HG02885 (cell line): ENCODE measurements around the gene CLSTN2.
"Not testable (repeated sequence)": the region's sequence is repeated elsewhere in the genome, so short reads cannot be mapped to it uniquely, and the experiment has no call there.

Experiments
- ATAC-seq: cut with Tn5 transposase; IDR thresholded peaks from one replicate; pipeline ENCODE4 v1.9.1; 2021; ENCODE audit warnings: mild to moderate bottlenecking; ENCODE audit not compliant: unreplicated experiment, poor library complexity

The CLSTN2 gene

DNA sequence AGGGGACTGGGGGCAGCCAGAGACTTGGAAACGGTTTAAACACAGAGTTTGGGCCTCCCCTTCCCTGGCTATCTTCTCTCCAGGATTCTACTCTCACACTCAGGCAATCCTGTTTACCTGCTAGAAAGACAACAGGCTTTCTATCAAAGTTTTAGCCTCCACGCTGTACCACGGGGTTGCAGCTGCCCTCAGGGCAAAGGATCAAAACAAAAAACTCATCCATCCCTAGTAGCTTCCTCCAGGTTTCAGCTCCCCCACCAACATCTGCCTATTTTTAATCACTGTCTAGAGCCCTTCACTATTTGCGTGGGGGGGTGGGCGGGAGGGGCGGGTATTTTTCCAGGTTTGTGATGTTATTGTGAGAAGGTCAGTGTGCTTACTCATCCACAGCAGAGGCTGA is 456.1 kb downstream of the CLSTN2 start:
- ATAC-seq: no peak

DNA sequence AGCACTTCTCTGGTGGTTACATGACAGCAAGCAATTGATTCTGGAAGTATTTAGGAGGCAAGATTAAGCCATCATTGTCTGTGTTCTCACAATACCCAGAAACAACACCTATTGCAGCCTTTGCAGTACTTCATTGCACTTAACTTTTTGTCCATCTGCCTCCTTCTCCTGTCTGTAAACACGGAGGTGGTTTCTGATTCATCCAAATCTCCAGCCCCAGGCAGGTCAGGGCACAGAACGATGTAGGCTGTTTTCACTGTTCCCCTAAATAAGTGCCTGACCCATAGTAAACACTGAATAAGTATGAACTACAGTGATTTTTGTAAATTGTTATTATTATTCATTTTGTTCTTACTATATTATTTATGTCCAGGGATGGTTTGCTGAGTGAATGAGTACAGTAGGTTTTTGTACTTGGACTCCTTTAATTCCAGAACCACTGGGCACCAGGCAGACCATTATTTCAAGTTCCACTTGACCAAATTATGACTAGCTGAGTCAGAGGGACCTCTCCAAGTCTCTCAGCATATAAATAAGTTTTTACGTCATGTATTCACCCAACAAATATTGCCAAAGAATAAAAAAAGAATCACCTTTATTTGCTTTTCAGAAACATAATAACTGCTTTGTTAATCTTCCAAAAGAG is 459.6 kb downstream of the CLSTN2 start:
- ATAC-seq: no peak

DNA sequence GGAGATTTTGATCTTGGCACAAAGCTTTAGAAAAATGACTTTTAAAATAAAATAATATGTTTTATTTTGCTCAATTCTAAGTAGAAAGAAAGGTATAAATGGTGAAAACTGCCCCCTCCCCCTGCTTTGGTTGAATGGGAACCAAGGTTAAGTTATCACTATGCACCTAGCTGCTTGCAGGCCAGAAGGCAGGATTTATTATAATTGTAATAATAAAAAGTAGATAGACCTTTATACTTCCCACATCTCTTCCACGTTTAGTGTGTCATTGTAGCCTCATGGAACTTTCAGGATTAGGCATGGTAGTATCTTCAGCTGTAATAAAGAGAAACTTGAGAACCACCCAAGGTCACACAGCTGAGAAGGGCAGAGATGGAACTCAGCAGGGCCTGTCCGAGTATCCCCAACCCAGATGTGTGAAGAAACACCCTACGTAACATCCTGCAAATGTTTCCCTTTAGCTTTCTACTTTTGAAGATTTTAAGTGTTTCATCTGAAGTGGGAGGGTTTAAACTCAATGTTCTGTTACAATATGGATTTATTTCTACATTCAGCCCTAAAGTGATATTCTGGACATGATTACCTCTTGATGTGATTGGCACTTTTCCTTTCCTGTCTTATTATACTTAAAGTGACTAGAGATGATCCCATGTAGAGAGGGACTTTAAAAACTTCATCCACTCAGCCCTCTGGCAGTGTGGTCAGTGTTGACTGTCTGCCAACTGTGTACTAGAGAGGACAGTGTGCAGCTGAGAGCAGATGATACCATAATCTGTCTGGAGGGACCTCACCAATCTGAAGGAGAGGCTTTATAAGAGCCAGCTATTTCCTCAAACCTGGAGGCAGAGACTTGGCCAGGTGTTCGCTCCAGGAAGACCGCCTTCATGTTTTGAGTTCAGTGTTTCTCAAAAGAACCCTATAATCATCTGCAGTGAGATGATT is 460.4 kb downstream of the CLSTN2 start:
- no peak for ATAC-seq

DNA sequence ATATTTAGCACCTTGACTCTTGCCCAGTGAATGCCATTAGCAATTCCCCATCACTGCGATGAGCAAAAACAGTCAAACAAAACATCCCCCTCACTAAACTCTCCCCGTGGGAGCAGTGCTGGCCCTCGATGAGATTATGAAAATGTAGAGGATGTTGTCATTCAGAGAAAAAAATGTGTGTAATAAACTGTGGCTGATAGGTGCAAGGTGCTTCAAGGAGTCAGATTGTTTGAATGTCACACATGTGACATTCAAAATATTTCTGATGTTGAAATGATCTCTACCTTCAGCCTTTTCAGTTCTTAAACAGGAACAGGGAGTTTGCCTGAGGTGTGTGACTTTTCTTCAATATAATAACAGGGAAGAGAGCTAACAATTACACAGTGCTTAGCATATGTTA is 461.1 kb downstream of the CLSTN2 start:
- no peak for ATAC-seq

DNA sequence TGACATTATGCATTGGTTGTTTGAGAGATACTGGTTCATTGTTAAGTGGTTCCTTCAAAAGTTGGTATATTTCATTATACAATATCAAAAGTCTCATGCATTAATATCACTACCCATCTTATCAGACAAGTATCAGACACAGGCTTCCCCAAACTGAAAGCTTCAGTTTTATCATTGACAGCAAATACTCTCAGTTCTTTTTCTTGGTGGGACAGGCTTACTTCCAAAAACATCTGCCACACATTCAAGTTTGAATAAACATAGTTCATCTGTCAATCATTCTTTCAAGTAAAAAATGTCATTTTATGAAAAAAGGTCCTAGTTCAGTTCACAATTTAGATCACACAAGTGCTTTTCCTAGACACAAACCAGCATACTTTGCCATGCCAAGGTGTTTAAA is 462.9 kb downstream of the CLSTN2 start:
- ATAC-seq: no peak

DNA sequence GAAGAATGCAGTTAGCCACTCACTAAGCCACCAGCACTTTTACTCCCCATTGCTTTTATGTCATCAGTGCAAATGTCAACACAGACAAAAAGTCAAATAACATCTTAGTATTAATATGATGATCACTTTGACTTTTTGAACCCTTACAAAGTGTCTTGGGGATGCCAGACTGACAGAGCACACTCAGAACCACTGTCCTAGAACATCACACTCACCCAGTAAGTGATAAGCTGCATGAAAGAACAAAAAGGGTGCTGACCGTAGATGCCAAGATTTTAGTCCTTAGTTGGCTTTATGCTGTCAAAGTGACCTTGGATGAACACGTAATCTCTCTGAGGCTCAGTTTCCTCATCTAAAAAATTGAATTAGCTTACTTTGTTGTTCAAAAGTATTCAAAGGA is 463.4 kb downstream of the CLSTN2 start:
- no peak for ATAC-seq

DNA sequence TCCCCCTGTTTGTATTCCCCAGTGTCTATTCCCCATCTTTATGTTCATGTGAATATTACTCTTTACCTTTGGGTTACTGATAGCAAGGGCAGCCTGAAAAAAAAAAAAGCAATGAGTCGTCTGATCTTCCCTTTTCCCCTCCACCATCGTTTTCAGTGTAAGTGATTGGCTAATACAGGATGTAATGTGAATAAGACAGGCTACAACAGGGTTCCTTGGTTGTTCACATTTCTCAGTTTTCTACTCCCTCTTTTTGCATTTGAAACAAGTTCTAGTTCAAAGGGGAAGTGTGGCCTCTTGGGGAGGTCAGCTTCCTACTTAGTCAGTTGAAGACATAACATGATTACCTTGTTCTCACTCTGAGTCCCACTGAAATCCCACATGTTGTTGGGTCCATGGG is 464.9 kb downstream of the CLSTN2 start:
- no peak for ATAC-seq

DNA sequence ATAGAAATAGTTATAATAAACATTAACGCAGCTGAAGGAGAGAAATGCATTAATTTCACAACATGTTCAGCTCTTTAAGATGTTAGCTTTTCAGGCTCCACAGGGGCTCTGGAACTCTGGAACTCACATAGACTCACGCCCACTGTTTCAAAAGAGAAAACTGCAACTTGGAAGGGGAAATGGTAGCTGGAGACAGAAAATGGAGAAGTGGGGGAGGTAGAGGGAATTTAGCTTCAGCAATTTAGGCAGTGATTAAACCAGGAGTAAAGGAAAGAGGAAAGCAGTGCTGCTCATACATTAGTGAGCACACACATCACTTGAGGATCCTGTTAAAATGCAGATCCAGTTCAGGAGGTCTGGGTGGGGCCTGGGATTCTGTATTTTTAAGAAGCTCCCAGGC is 468.1 kb downstream of the CLSTN2 start:
- no peak for ATAC-seq

DNA sequence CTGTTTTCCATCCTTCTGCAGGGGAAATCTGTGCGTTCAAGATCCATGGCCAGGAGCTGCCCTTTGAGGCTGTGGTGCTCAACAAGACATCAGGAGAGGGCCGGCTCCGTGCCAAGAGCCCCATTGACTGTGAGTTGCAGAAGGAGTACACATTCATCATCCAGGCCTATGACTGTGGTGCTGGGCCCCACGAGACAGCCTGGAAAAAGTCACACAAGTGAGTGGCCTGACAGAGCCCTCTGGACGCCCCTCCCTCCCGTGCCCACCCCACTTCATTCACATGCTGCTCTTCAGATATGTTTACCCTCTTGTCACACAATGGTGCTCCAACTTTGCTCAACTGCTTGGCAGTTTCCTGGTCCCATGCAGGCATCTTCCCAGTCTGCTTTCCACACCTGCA is 468.6 kb downstream of the CLSTN2 start:
- ATAC-seq: no peak

DNA sequence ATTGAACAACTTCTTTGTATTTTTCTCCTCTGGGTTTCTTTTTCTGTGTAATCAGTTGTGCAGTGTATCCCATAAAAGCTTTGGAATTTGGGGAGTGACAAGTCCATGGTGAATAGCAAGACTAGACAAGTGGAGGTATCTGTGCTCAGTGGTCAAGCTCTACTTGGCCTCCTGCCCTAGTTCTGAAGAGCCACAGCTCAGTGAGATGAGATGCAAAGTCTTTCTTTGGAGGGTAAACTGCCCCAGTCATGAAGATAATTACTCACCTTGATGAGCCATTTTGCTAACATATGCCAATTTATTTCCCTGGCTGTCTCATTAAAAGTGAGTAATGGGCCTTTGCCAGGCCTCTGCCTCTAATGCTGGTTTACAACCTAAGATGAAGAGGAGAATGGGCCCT is 471.7 kb downstream of the CLSTN2 start:
- no peak for ATAC-seq

DNA sequence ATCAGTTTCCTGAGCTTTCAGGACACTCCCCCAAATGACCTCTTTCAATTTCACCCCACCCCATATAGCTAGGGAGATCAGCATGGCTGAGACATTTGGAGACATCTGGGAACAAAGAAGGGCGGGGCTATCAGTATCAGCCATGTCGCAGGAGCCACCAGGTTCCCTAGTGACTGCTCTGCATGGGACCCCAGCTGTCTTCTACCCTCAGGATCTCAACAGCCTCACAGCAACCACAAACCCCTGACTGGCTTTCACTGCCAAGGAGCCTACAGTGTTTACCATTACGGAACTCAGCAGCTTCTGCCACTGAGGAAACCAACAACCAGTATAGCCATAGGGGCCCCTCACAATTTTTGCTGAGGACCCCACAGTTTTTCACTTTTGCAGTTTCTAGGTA is 473.3 kb downstream of the CLSTN2 start:
- no peak for ATAC-seq

DNA sequence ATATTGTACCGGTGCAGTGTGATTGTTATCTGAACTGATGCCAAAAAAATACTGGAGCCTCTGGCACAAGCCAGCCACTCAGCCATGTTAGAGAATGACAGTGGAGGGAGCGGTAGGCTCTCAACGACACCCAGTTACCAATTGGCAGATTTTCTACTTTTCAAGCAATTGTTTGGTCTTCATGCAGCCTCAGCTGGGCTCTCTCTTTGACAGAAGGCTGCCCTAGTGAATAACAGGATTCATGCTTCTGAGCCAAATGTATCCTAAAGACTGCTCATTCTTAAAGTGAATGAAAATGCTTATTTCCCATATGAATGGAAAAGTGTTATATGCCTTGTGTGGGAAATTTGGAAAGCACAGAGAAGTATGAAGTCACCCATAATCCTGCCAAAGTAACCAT is 481.7 kb downstream of the CLSTN2 start:
- ATAC-seq: no peak

DNA sequence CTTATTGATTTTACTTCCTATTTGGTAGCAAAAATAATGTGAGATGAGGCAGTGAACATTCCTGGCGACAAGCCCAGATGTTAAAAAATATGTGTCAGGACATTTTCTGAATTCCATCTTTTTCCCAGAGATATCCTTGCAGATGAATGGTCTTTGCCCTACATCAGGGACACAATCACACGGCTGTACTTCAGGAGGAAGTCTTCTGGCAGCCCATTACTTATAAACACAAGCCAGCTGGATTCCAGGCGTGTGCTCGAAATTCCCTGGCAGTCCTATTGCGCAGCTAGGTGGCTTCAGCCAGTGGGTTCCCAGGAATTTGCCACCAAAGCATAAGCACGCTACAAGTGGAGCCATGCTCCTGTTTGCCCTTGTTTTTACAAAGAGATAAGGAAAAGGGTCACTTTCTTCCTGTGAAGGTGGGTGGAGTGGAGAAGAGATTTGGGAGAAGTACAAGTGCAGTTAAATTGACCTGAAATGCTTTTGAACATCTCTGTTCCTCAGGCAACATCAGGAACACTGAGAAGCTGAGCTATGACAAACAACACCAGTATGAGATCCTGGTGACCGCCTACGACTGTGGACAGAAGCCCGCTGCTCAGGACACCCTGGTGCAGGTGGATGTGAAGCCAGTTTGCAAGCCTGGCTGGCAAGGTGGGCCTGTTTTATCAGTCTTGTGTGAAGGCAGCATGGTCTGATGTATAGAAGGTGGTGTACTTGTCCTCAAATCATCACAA is 485.8 kb downstream of the CLSTN2 start:
- ATAC-seq: no peak

DNA sequence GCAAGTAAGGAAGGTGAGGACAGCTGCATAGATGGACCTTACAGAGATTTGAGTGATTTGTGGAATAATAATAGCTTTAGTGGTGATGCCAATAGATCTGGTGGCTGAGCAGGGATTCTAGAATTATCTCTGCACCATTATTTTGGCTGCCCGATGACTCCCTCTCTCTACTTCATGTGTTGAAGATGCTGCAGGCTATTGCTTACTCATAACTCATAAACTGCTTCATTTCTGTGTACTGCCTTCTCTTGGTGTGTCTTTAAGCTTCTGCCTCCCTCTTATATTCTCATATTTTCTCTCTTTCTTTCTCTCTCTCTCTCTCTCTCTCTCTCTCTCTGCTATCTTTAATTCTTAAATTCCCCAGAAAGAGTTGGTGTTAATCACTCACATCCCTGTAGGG is 486.9 kb downstream of the CLSTN2 start:
- ATAC-seq: no peak

DNA sequence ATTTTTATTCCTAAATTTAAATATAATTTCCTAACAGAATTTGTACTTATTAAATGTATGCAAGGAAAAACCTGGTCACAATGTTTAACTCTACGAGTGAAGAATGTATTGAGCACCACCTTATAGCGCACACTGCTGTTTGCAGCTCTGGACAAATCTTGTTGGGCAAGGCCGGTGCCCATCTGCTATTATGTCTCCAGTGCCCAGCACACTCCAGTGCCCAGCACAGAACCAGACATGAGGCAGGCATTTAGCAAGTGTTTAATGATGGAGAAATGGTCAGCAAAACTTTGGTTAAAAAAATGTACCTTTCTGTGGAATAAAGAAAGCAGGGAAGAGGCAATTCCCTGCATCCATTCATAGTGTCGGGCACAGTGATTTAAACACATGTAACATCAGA is 488.2 kb downstream of the CLSTN2 start:
- ATAC-seq: no peak

DNA sequence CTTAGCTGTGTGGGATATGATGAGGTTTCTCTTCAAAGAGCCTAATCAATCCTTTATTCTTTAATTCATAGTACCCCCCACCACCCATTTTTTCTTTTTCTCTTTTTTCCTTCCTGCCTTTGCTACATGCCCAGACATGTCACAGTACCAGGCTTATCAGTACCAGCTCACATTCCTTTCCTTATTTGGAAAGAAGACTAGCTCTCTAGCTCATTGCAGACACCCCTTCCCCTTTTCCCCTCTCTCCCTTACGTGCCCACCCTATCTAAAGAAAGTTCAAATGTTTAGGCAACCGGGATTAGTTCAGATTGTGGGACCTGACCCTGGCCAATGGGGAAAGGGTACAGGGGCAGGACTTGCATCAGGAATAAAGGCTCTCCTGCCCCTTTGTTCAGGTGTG is 488.6 kb downstream of the CLSTN2 start:
- not testable (repeated sequence) for ATAC-seq

DNA sequence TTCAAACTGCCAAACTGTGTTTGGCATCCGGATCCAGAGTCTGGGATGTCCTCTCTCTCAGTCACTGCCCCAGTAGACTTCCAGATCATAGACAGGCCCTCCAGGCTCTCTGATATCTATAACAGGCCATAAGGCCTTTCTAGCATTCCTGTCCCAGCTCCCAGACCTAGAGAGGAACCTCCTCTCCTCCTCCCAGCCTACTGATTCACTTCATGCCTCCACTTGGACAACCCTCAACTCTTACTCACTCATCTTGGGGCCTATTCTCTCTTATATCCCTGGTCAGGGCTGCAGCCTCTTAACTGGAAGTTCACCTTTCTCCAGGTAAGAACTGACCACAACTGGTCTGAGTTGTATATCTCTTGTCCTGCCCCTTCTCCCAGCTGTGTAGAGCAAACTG is 489.2 kb downstream of the CLSTN2 start:
- no peak for ATAC-seq

DNA sequence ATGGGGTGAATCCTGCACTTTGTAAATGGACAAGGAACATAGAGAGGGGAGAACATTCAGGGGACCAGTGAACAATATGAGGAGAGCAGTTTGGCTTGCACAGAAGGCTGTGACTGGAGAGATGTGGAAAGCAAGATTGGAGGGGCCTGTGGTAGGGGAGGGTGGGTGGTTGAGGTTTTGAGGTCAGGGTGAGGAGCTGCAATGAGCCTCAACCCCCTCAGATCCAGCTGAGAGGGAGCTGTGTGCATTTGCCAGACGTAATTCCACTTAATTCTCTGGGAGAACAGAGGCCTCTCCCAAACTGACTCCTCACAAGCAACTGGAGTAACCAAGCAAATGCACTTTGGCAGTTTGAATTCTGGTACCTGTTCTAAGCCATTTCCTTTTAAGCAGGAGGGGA is 489.7 kb downstream of the CLSTN2 start:
- ATAC-seq: no peak

DNA sequence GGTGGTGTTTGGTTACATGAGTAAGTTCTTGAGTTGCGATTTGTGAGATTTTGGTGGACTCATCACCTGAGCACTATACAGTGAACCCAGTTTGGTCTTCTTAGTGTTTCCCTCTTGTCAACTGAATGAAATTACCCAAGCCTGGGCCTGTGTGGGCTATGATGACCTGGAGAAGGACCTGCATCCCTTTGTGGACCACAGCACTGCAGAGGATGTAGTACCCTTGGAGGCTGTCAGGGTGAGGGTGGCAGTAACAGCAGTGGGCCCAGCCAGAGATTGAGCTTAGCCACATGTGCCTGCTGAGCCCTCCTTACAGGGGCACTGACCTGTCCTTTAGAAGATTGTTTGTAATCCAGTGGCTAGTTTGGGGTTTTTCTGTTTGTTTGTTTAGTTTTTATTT is 492.8 kb downstream of the CLSTN2 start:
- no peak for ATAC-seq

DNA sequence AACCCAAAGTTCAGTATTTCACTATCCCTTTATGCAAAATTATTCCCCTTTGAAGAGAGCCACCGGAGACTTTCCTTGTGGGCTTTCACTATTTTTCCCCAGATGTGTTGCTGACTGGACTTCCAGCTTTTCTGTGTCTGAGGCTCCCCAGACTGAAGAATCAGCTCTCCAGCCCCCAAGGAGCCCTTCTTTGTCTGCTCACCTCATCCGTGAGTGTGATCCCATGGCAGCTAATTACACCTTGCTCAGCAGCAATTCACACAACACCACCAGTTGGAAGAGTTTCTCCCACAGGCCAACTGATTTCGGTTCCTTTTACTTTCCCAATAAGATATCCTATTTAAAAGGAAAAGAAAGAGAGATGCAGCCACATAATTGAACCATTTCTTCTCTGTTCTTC is 493.4 kb downstream of the CLSTN2 start:
- ATAC-seq: no peak

DNA sequence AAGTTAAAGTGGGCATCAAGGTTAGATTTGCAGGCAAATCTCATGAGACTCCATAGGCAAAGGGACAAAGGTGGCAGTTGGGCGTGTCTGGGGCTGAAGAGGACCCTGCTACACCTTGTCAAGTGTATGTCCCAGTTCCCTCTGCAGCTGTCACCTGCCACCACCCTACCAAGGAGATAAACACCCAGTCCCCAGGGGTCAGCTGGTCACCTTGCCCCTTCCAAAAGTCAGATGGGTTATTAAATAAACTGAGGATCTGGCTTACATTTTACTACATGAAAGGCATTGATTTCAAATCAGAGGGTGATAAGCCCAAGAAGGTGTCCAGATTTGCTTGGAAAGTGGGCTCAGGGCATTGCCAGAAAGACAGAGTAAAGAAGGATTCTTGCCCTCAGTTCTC is 494.8 kb downstream of the CLSTN2 start:
- no peak for ATAC-seq
